ENCODE measurements around the gene HILPDA.
A peak's percentile ranks its signal among the peaks of the same experiment; 100 is the strongest.

HILPDA gene

GRCh38 chr7:128409596-128410450, 45.9 kb upstream of the HILPDA start, which contains the start of gene IMPDH1:
Gene IMPDH1, minus strand, starts transcription at chr7:128409982. Its CDS starts 81 bp downstream, at chr7:128409901.
- TF ChIP-seq, protein P1, sequence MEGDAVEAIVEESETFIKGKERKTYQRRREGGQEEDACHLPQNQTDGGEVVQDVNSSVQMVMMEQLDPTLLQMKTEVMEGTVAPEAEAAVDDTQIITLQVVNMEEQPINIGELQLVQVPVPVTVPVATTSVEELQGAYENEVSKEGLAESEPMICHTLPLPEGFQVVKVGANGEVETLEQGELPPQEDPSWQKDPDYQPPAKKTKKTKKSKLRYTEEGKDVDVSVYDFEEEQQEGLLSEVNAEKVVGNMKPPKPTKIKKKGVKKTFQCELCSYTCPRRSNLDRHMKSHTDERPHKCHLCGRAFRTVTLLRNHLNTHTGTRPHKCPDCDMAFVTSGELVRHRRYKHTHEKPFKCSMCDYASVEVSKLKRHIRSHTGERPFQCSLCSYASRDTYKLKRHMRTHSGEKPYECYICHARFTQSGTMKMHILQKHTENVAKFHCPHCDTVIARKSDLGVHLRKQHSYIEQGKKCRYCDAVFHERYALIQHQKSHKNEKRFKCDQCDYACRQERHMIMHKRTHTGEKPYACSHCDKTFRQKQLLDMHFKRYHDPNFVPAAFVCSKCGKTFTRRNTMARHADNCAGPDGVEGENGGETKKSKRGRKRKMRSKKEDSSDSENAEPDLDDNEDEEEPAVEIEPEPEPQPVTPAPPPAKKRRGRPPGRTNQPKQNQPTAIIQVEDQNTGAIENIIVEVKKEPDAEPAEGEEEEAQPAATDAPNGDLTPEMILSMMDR (conservative IDR thresholded peaks at IDR 0.05; ENCODE audit: low read depth, low read length): no peak
- peak within 1 kb of the TSS; percentile 69 for H3K4me3 ChIP-seq (ENCODE audit: low read length)
- no peak for DNase-seq (ENCODE audit: low read depth)

DNA sequence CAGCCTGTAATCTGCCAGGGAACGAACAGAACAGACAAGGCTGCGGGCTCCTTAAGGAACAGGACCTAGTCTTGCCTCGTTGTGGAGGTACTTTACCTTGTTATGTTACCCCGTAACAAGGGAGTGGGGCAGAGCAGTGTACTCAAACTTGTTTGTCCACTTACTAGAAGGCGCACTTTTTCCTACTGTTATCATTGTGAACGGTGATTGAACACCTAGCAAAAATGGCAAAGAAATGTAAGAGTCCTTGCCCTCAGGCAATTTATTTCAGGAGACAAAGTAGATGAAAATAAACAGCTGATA, 45.3 kb upstream of the HILPDA start:
- DNase-seq (ENCODE audit: low read depth): no peak
- TF ChIP-seq, protein P1 (conservative IDR thresholded peaks at IDR 0.05; ENCODE audit: low read depth, low read length): no peak
- H3K4me3 ChIP-seq (ENCODE audit: low read length): peak overlapping the region; percentile 69

- no peak overlapping the region for H3K4me3 ChIP-seq (ENCODE audit: low read length)
- TF ChIP-seq, protein P1 (conservative IDR thresholded peaks at IDR 0.05; ENCODE audit: low read depth, low read length): no peak
- DNase-seq (ENCODE audit: low read depth): no peak
Observed at GRCh38 chr7:128415217-128415785, 40.4 kb upstream of the HILPDA start.

DNA sequence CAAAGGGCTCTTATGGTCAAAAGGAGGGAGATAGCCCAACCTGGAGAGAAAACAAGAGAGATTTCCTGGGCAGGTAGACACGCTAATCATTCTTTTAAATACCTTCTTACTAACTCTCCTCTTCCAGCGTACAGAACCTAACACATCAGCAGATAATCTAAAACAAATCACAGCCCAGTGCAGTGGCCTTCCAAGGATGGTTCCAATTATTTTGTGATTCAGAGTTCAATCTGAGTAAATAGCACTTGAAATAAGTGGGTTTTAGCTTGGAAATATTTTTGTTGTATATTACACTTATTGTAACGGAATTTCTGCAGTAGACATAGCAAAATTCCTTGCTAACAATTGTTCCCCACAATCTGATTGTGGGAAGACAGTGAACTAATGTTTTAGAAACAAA, 38.6 kb upstream of the HILPDA start:
- TF ChIP-seq, protein P1 (conservative IDR thresholded peaks at IDR 0.05; ENCODE audit: low read depth, low read length): no peak
- no peak for DNase-seq (ENCODE audit: low read depth)
- no peak overlapping the region for H3K4me3 ChIP-seq (ENCODE audit: low read length)

GRCh38 chr7:128419257-128419656, 36.4 kb upstream of the HILPDA start:
- TF ChIP-seq, protein P1 (conservative IDR thresholded peaks at IDR 0.05; ENCODE audit: low read depth, low read length): no peak
- no peak overlapping the region for H3K4me3 ChIP-seq (ENCODE audit: low read length)
- no peak for DNase-seq (ENCODE audit: low read depth)

- no peak for DNase-seq (ENCODE audit: low read depth)
Observed at GRCh38 chr7:128420773-128421172, 34.9 kb upstream of the HILPDA start.

More at GRCh38 chr7:128420773-128421172, 34.9 kb upstream of the HILPDA start:
- no peak overlapping the region for H3K4me3 ChIP-seq (ENCODE audit: low read length)
- TF ChIP-seq, protein P1 (conservative IDR thresholded peaks at IDR 0.05; ENCODE audit: low read depth, low read length): no peak
